Iris pigment epithelial cell (primary cell): ENCODE results near the gene CUL3.

Experiments
- DNase-seq: peaks from one replicate; pipeline ENCODE4 v3.0.0-alpha.2; 2011; ENCODE audit warnings: low read depth

Gene CUL3

DNA sequence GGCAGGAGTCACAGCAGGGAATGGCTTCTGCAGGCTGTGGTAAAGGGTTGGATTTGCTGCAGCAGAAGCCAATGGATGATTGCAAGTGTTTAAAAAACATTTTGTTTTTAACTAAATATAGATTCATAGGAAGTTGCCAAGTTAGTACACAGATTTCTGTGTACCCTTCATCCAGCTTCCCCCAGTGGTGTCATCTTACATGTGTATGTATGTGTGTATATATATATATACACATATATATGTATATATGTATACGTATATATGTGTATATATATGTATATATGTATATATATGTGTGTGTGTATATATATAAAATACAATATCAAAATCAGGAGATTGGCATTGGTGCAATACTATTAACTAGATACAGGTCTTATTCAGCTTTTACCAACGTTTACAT is 164.1 kb downstream of the CUL3 start:
- no peak for DNase-seq
